Measurements from ENCODE around the gene CCT6B. TPM values are rescaled to one million over a fixed set of nuclear protein-coding genes. Genes with fewer than 3 reads are reported as not detected.

Gene CCT6B
- total RNA-seq, 1 donor from 2014 or later, result 1.8 TPM

- DNase-seq (no peak), ATAC-seq (ENCODE audit: poor library complexity) (no peak)
- intact Hi-C loops (cut with DNase I), result no loop called here
Observed at GRCh38 chr17:34899643-34900291, 61.5 kb downstream of the CCT6B start.

DNA sequence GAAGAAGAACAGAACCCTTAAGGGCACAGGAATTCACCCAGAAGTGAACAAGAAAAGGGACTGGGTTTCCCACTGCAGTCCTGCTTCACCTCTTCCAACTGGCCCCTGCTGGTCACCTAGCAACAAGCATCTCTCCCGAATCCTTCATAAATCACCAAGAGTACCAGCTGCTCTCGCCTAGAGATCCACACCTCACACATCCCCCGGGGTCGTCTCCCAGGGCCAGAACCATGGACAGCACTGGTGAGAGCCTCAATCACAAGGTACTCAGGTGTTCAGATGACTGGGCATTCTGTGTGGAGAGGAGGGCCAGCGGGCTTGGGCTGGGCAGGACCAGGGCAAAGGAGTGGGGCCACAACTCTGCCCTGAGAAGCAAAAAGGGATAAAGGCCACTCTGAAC lies 65.9 kb downstream of the CCT6B start:
- intact Hi-C loops (cut with DNase I), result no loop called here
- DNase-seq (no peak), ATAC-seq (ENCODE audit: poor library complexity) (no peak)

DNA sequence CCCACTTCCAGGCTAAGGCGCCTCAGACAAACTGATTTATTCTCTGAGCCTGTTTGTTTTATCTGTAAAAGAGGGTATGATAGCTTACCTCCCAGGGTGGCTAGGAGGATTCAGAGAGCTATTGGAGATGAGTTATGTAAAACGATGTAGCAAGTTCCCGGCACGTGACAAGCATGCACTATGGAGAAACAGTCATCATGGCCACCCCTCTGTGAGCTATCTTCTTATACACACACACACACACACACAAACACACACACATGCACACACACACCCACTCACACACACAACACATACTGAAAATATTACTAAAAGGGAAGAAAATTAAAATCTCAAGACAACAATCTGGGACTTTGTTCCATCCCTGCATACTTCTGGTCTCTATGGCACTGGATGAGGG lies 66.3 kb downstream of the CCT6B start:
- ATAC-seq (ENCODE audit: poor library complexity) (no peak), DNase-seq (no peak)
- intact Hi-C loops (cut with DNase I), result no loop called here

GRCh38 chr17:34892461-34893249 lies 68.6 kb downstream of the CCT6B start:
- ATAC-seq (ENCODE audit: poor library complexity) (no peak), DNase-seq (no peak)
- intact Hi-C loops (cut with DNase I), result no loop called here

DNA sequence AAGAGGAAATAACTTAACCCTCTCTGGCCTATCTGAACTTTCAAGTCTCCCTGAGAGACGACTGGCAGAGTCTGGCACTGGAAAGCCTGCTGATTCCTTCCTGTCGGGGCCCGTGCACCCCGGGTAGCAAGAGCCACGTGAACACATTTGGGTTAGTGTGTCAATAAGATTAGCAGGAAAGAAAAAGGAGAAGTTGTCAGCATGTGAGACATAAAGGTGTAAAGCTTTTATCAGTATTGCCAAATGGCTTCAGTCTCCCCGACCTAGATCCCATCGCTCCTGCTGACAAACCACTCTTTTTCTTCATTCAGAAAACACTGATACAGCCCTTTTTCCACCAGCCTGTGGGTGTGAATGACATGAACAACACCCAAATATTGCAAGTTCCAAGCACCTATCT lies 74.4 kb downstream of the CCT6B start:
- no peak for DNase-seq
- intact Hi-C loops (cut with DNase I), result no loop called here
- ATAC-seq (ENCODE audit: poor library complexity), result no peak

DNA sequence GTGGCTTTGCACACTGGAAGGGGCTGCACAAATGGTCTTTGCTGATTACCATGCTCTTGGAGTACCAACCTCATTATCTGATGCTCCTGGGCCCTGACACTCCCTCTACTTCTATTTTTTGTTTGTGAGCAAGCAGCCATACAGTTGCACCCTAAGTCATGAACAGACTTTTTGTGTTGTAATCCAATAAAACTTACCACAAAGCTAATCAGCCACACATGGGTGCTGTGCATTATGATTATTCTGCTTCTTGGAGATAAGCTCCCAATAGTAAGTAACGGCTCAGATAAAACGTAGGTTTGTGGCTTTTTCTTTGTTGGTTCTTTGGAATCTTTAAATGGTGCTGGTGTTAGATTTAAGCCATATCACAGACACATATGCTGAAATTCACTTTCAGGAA lies 76.2 kb downstream of the CCT6B start:
- DNase-seq, result no peak
- intact Hi-C loops (cut with DNase I), result no loop called here
- no peak for ATAC-seq (ENCODE audit: poor library complexity)

- ATAC-seq (ENCODE audit: poor library complexity) (no peak), DNase-seq (no peak)
- intact Hi-C loops (cut with DNase I), result no loop called here
Observed at GRCh38 chr17:34884597-34884996, 76.7 kb downstream of the CCT6B start.

- intact Hi-C loops (cut with DNase I), result no loop called here
- no peak for ATAC-seq (ENCODE audit: poor library complexity)
- DNase-seq, result no peak
Observed at GRCh38 chr17:34883106-34884000, 77.9 kb downstream of the CCT6B start.

DNA sequence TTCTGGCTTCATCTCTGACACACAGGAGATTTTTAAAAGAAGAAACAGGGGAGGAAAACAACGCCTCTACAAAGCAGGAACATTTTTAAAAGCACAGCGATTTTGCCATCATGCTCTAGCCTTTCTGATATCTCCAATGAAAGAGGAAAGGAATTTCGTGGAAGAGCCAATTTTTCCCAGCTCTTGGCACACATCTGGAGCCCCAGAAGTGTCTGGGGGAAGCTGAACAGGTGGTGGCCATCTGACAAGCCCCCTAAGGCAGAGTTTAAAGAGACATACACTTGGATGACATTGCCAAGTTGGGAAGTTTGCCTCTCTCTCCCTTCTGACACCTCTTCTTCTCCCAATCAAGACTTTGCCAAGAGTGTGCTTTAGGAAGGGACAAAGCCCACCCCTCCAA lies 82.1 kb downstream of the CCT6B start:
- intact Hi-C loops (cut with DNase I), result no loop called here
- ATAC-seq (ENCODE audit: poor library complexity) (no peak), DNase-seq (no peak)

Other genes with a start within 250 kb of the CCT6B start
- gene ZNF830, start 80 bp upstream of the CCT6B start, total RNA-seq, result 8.9 TPM
- 15.2 TPM for gene LIG3, start 19.1 kb upstream of the CCT6B start, total RNA-seq
- gene RFFL, start 102.2 kb upstream of the CCT6B start, total RNA-seq, result 10.5 TPM
- gene RAD51D, start 158.4 kb upstream of the CCT6B start, total RNA-seq, result 4.4 TPM
- not detected for gene FNDC8, start 160.2 kb upstream of the CCT6B start, total RNA-seq
- gene NLE1, start 180.8 kb upstream of the CCT6B start, total RNA-seq, result 3.5 TPM
- 223 TPM for gene UNC45B, start 186.4 kb upstream of the CCT6B start, total RNA-seq
- gene SLC35G3, start 232.9 kb upstream of the CCT6B start, total RNA-seq, result not detected

Data from Right ventricle myocardium superior (tissue), 1 donor.